SK-N-MC (cell line): Measurements from ENCODE around the gene KRTAP12-2.

Experiments used
- EZH2 ChIP-seq: fragments of 200-600 bp; sonication (generic); IDR thresholded peaks from one replicate; pipeline ENCODE4 v1.6.1; 2017; ENCODE audit warnings: antibody characterized with exemption
- POLR2AphosphoS5 ChIP-seq: IDR thresholded peaks from 2 replicates; pipeline ENCODE4 v1.6.1; 2012; ENCODE audit warnings: mild to moderate bottlenecking, low read depth, low read length, borderline replicate concordance

DNA sequence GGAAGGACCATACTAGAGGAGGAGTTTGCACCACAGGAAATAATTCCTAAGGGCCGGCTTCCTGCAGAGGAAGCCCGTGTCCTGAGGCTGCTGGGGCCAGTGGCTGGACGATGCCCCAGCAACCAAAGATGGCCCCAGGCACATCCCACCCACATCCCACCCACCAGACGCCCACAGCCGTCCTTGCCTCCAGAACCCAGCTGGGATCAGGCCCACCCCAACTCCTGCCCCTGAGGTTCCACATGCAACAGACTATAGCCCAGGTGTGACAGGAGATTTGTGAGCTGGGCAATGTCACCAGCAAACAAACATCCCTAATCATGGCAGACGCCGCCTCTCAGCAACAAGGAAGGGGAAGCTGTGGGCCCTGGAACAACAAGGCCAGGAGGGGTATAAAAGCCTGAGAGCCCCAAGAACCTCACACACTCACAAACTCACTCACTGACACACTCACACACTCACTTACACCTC lies 40.0 kb downstream of the KRTAP12-2 start, which contains the start of gene KRTAP10-9:
- TF ChIP-seq EZH2 (no peak), POLR2AphosphoS5 (no peak)
